ENCODE measurements around the gene ZMIZ1.

Gene ZMIZ1

GRCh38 chr10:79308016-79308415, 239.2 kb downstream of the ZMIZ1 start:
- DNase-seq (ENCODE audit: low read depth in 2 of 2), result no peak

GRCh38 chr10:79308969-79309665, 240.4 kb downstream of the ZMIZ1 start:
- no peak for DNase-seq (ENCODE audit: low read depth in 2 of 2)

- no peak for DNase-seq (ENCODE audit: low read depth in 2 of 2)
Measured at GRCh38 chr10:79310200-79310865, 241.6 kb downstream of the ZMIZ1 start.

- DNase-seq (ENCODE audit: low read depth in 2 of 2), result no peak
Measured at GRCh38 chr10:79310911-79311573, 242.3 kb downstream of the ZMIZ1 start.

GRCh38 chr10:79311581-79312407, 243.0 kb downstream of the ZMIZ1 start:
- no peak for DNase-seq (ENCODE audit: low read depth in 2 of 2)

GRCh38 chr10:79312601-79313187, 243.9 kb downstream of the ZMIZ1 start:
- no peak for DNase-seq (ENCODE audit: low read depth in 2 of 2)

GRCh38 chr10:79313320-79313719, 244.6 kb downstream of the ZMIZ1 start:
- no peak for DNase-seq (ENCODE audit: low read depth in 2 of 2)

- DNase-seq (ENCODE audit: low read depth in 2 of 2), result no peak
Measured at GRCh38 chr10:79313911-79314439, 245.2 kb downstream of the ZMIZ1 start.

GRCh38 chr10:79314761-79315601, 246.2 kb downstream of the ZMIZ1 start:
- no peak for DNase-seq (ENCODE audit: low read depth in 2 of 2)

- no peak for DNase-seq (ENCODE audit: low read depth in 2 of 2)
Measured at GRCh38 chr10:79315602-79315920, 246.8 kb downstream of the ZMIZ1 start.

- DNase-seq (ENCODE audit: low read depth in 2 of 2), result no peak
Measured at GRCh38 chr10:79316671-79317431, 248.1 kb downstream of the ZMIZ1 start.

GRCh38 chr10:79318369-79318768, 249.6 kb downstream of the ZMIZ1 start:
- DNase-seq (ENCODE audit: low read depth in 2 of 2), result no peak

- no peak for DNase-seq (ENCODE audit: low read depth in 2 of 2)
Measured at GRCh38 chr10:79319115-79319771, 250.5 kb downstream of the ZMIZ1 start.

- DNase-seq (ENCODE audit: low read depth in 2 of 2), result no peak
Measured at GRCh38 chr10:79320316-79320715, 251.6 kb downstream of the ZMIZ1 start.

GRCh38 chr10:79320820-79321493, 252.2 kb downstream of the ZMIZ1 start:
- peak in 1 of 2 experiments; percentile 23 for DNase-seq (ENCODE audit: low read depth in 2 of 2)

- no peak for DNase-seq (ENCODE audit: low read depth in 2 of 2)
Measured at GRCh38 chr10:79321494-79321882, 252.7 kb downstream of the ZMIZ1 start.

- no peak for DNase-seq (ENCODE audit: low read depth in 2 of 2)
Measured at GRCh38 chr10:79321951-79322350, 253.2 kb downstream of the ZMIZ1 start.

- peak; percentile 80 to 81 for DNase-seq (ENCODE audit: low read depth in 2 of 2)
Measured at GRCh38 chr10:79322616-79323543, 254.1 kb downstream of the ZMIZ1 start.

Measured in fibroblast of skin of left biceps (primary cell).